ENCODE measurements around the gene CABCOCO1. TPM values are rescaled to one million over a fixed set of nuclear protein-coding genes. Genes with fewer than 3 reads are reported as not detected.

CABCOCO1 gene
- total RNA-seq, 1 donor from 2014 or later, result 0.28 TPM

GRCh38 chr10:61776615-61777266 lies 114.0 kb downstream of the CABCOCO1 start:
- Mint-ChIP-seq H3K27ac (ENCODE audit: unreplicated experiment) (no peak overlapping the region), H3K27me3 (ENCODE audit: unreplicated experiment) (no peaks in the 10 kb centered on the region), H3K4me3 (ENCODE audit: unreplicated experiment) (no peak overlapping the region), H3K9me3 (ENCODE audit: unreplicated experiment) (no peaks in the 10 kb centered on the region), H3K4me1 (ENCODE audit: unreplicated experiment) (no peaks in the 10 kb centered on the region), H3K36me3 (ENCODE audit: low read depth, unreplicated experiment) (no peaks in the 10 kb centered on the region)
- TF ChIP-seq CTCF (IDR thresholded peaks at IDR 0.05; ENCODE audit: unreplicated experiment), result no peak
- no peak for DNase-seq (ENCODE audit: low spot score)

- H3K9me3 Mint-ChIP-seq (ENCODE audit: unreplicated experiment), result no peaks in the 10 kb centered on the region
- no peaks in the 10 kb centered on the region for H3K36me3 Mint-ChIP-seq (ENCODE audit: low read depth, unreplicated experiment)
- no peak for TF ChIP-seq CTCF (IDR thresholded peaks at IDR 0.05; ENCODE audit: unreplicated experiment)
- no peaks in the 10 kb centered on the region for H3K4me1 Mint-ChIP-seq (ENCODE audit: unreplicated experiment)
- no peak overlapping the region for H3K27ac Mint-ChIP-seq (ENCODE audit: unreplicated experiment)
- no peak overlapping the region for H3K4me3 Mint-ChIP-seq (ENCODE audit: unreplicated experiment)
- no peaks in the 10 kb centered on the region for H3K27me3 Mint-ChIP-seq (ENCODE audit: unreplicated experiment)
- DNase-seq (ENCODE audit: low spot score), result no peak
Measured at GRCh38 chr10:61778137-61778536, 115.4 kb downstream of the CABCOCO1 start.

GRCh38 chr10:61779276-61779675 lies 116.5 kb downstream of the CABCOCO1 start:
- no peak for TF ChIP-seq CTCF (IDR thresholded peaks at IDR 0.05; ENCODE audit: unreplicated experiment)
- Mint-ChIP-seq H3K4me3 (ENCODE audit: unreplicated experiment) (no peak overlapping the region), H3K9me3 (ENCODE audit: unreplicated experiment) (no peaks in the 10 kb centered on the region), H3K36me3 (ENCODE audit: low read depth, unreplicated experiment) (no peaks in the 10 kb centered on the region), H3K27me3 (ENCODE audit: unreplicated experiment) (no peaks in the 10 kb centered on the region), H3K4me1 (ENCODE audit: unreplicated experiment) (no peaks in the 10 kb centered on the region), H3K27ac (ENCODE audit: unreplicated experiment) (no peak overlapping the region)
- DNase-seq (ENCODE audit: low spot score), result no peak

- H3K27me3 Mint-ChIP-seq (ENCODE audit: unreplicated experiment), result no peaks in the 10 kb centered on the region
- no peak overlapping the region for H3K4me3 Mint-ChIP-seq (ENCODE audit: unreplicated experiment)
- no peaks in the 10 kb centered on the region for H3K4me1 Mint-ChIP-seq (ENCODE audit: unreplicated experiment)
- H3K36me3 Mint-ChIP-seq (ENCODE audit: low read depth, unreplicated experiment), result no peaks in the 10 kb centered on the region
- no peak overlapping the region for H3K27ac Mint-ChIP-seq (ENCODE audit: unreplicated experiment)
- TF ChIP-seq CTCF (IDR thresholded peaks at IDR 0.05; ENCODE audit: unreplicated experiment), result no peak
- H3K9me3 Mint-ChIP-seq (ENCODE audit: unreplicated experiment), result no peaks in the 10 kb centered on the region
- no peak for DNase-seq (ENCODE audit: low spot score)
Measured at GRCh38 chr10:61779950-61780659, 117.4 kb downstream of the CABCOCO1 start.

- H3K27ac Mint-ChIP-seq (ENCODE audit: unreplicated experiment), result no peak overlapping the region
- DNase-seq (ENCODE audit: low spot score), result no peak
- H3K4me3 Mint-ChIP-seq (ENCODE audit: unreplicated experiment), result no peak overlapping the region
- TF ChIP-seq CTCF (IDR thresholded peaks at IDR 0.05; ENCODE audit: unreplicated experiment), result no peak
- H3K9me3 Mint-ChIP-seq (ENCODE audit: unreplicated experiment), result no peaks in the 10 kb centered on the region
- H3K4me1 Mint-ChIP-seq (ENCODE audit: unreplicated experiment), result no peaks in the 10 kb centered on the region
- H3K36me3 Mint-ChIP-seq (ENCODE audit: low read depth, unreplicated experiment), result no peaks in the 10 kb centered on the region
- no peaks in the 10 kb centered on the region for H3K27me3 Mint-ChIP-seq (ENCODE audit: unreplicated experiment)
Measured at GRCh38 chr10:61780732-61781131, 118.0 kb downstream of the CABCOCO1 start.

Data from endothelial cell (in vitro differentiated cells).